WTC11 (cell line): ENCODE measurements around the gene ESR2.

Experiments
- GABPB1 ChIP-seq: sonication (generic); formaldehyde crosslinking; IDR thresholded peaks from 2 replicates; pipeline ENCODE4 v1.8.1; 2023; ENCODE audit warnings: mild to moderate bottlenecking, missing genetic modification reagents
- NFYB ChIP-seq: sonication (generic); formaldehyde crosslinking; conservative IDR thresholded peaks from 2 replicates; pipeline ENCODE4 v1.8.0; 2022; ENCODE audit warnings: low read depth, missing genetic modification reagents
- SMAD3 ChIP-seq: sonication (generic); formaldehyde crosslinking; IDR thresholded peaks from 2 replicates; pipeline ENCODE4 v1.8.0; 2022; ENCODE audit warnings: missing genetic modification reagents, mild to moderate bottlenecking, borderline replicate concordance
- ZNF232 ChIP-seq: sonication (generic); formaldehyde crosslinking; IDR thresholded peaks from 2 replicates; pipeline ENCODE4 v1.8.0; 2022; ENCODE audit warnings: mild to moderate bottlenecking, missing genetic modification reagents
- TF ChIP-seq, protein P1 (sequence below): fragments of 200-600 bp; IDR thresholded peaks from 2 replicates; pipeline ENCODE4 v1.8.0; 2022; ENCODE audit warnings: antibody characterized with exemption

DNA sequence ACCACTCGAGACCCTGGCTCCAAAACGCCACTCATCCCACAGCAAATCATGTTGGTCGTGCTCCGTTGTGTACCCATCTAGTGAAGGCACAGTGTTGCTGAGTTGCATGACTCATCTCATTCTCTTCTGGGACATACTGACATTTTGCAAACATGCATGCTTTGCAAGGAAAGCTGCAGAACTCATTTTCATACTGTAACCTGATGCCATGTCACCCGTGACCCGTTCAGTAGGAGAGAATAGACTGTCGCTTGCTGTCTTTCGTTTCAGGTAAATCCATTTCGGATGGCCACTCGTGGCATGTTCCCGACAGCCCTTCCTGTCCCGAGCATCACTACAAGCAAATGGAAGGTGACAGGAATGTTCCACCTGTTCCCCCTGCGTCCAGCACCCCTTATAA lies 78.2 kb downstream of the ESR2 start:
- TF ChIP-seq GABPB1 (CRISPR knock-in tag) (no peak), NFYB (no peak), ZNF232 (CRISPR knock-in tag) (no peak), SMAD3 (CRISPR knock-in tag) (no peak)
- TF ChIP-seq, protein P1, sequence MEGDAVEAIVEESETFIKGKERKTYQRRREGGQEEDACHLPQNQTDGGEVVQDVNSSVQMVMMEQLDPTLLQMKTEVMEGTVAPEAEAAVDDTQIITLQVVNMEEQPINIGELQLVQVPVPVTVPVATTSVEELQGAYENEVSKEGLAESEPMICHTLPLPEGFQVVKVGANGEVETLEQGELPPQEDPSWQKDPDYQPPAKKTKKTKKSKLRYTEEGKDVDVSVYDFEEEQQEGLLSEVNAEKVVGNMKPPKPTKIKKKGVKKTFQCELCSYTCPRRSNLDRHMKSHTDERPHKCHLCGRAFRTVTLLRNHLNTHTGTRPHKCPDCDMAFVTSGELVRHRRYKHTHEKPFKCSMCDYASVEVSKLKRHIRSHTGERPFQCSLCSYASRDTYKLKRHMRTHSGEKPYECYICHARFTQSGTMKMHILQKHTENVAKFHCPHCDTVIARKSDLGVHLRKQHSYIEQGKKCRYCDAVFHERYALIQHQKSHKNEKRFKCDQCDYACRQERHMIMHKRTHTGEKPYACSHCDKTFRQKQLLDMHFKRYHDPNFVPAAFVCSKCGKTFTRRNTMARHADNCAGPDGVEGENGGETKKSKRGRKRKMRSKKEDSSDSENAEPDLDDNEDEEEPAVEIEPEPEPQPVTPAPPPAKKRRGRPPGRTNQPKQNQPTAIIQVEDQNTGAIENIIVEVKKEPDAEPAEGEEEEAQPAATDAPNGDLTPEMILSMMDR: no peak
